H1 (cell line): Measurements from ENCODE around the gene FAM81A.

Experiments
- E2F6 ChIP-seq: IDR thresholded peaks from 2 replicates; pipeline ENCODE4 v1.6.1; 2012; ENCODE audit warnings: inconsistent platforms
- EGR1 ChIP-seq: IDR thresholded peaks from 2 replicates; pipeline ENCODE4 v1.6.1; 2011; ENCODE audit warnings: low read depth, low read length, borderline replicate concordance
- EP300 ChIP-seq, 2 experiments: IDR thresholded peaks; 1 replicate in 1 of 2; 2 replicates in 1 of 2; pipeline ENCODE4 v1.6.1; 2011 to 2012; ENCODE audit warnings: low read depth in 2 of 2, low read length in 2 of 2, mild to moderate bottlenecking in 2 of 2, borderline replicate concordance in 1 of 2, inconsistent platforms in 1 of 2, moderate library complexity in 1 of 2
- GABPA ChIP-seq: IDR thresholded peaks from 2 replicates; pipeline ENCODE4 v1.6.1; 2011; ENCODE audit warnings: mild to moderate bottlenecking, low read length, moderate library complexity, borderline replicate concordance; ENCODE audit not compliant: insufficient read depth
- POLR2A ChIP-seq, 2 experiments: IDR thresholded peaks; 1 replicate in 1 of 2; 2 replicates in 1 of 2; pipeline ENCODE4 v1.6.1; 2011; ENCODE audit warnings: low read depth in 2 of 2, low read length in 2 of 2, mild to moderate bottlenecking in 2 of 2; ENCODE audit errors: control extremely low read depth in 1 of 2
- RAD21 ChIP-seq, 2 experiments: IDR thresholded peaks in 1 of 2; conservative IDR thresholded peaks in 1 of 2; 2 replicates each; pipeline ENCODE4 v1.6.1; 2011; ENCODE audit warnings: low read depth in 2 of 2, low read length in 2 of 2, improper control_type of control experiment in 1 of 2, inconsistent platforms in 1 of 2, mild to moderate bottlenecking in 1 of 2, moderate library complexity in 1 of 2
- SAP30 ChIP-seq: fragments of 300-600 bp; sonication (generic); IDR thresholded peaks from 2 replicates; pipeline ENCODE4 v1.7.1; 2012; ENCODE audit warnings: low read length, moderate library complexity, mild to moderate bottlenecking, inconsistent platforms; ENCODE audit not compliant: insufficient read depth, insufficient replicate concordance
- TAF1 ChIP-seq: IDR thresholded peaks from 2 replicates; pipeline ENCODE4 v1.6.1; 2011; ENCODE audit warnings: mild to moderate bottlenecking, low read depth, low read length
- TBP ChIP-seq: IDR thresholded peaks from 2 replicates; pipeline ENCODE4 v1.6.1; 2011; ENCODE audit warnings: low read depth, low read length, improper control_type of control experiment
- TF ChIP-seq, protein P1 (sequence below), 3 experiments: IDR thresholded peaks; 1 replicate in 2 of 3; 2 replicates in 1 of 3; pipeline versions ENCODE4 v1.5.1 to v1.6.1; 2011; ENCODE audit warnings: low read length in 3 of 3, mild to moderate bottlenecking in 3 of 3, inconsistent platforms in 2 of 3, low read depth in 1 of 3, moderate library complexity in 1 of 3; ENCODE audit not compliant: insufficient read depth in 1 of 3; ENCODE audit errors: control extremely low read depth in 1 of 3
- TF ChIP-seq, protein P2 (sequence below): IDR thresholded peaks from 2 replicates; pipeline ENCODE4 v1.6.1; 2011; ENCODE audit warnings: low read length, improper control_type of control experiment

GRCh38 chr15:59434481-59434880 is 3.5 kb upstream of the FAM81A start:
- TF ChIP-seq, protein P1, sequence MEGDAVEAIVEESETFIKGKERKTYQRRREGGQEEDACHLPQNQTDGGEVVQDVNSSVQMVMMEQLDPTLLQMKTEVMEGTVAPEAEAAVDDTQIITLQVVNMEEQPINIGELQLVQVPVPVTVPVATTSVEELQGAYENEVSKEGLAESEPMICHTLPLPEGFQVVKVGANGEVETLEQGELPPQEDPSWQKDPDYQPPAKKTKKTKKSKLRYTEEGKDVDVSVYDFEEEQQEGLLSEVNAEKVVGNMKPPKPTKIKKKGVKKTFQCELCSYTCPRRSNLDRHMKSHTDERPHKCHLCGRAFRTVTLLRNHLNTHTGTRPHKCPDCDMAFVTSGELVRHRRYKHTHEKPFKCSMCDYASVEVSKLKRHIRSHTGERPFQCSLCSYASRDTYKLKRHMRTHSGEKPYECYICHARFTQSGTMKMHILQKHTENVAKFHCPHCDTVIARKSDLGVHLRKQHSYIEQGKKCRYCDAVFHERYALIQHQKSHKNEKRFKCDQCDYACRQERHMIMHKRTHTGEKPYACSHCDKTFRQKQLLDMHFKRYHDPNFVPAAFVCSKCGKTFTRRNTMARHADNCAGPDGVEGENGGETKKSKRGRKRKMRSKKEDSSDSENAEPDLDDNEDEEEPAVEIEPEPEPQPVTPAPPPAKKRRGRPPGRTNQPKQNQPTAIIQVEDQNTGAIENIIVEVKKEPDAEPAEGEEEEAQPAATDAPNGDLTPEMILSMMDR (IDR thresholded peaks at IDR 0.05; ENCODE audit: control extremely low read depth in 1 of 3, insufficient read depth in 1 of 3, low read depth in 1 of 3, low read length in 3 of 3) = no peak
- TF ChIP-seq EP300 (IDR thresholded peaks at IDR 0.05; ENCODE audit: borderline replicate concordance in 1 of 2, low read depth in 2 of 2, low read length in 2 of 2) = no peak
- no peak for TF ChIP-seq POLR2A (IDR thresholded peaks at IDR 0.05; ENCODE audit: control extremely low read depth in 1 of 2, low read depth in 2 of 2, low read length in 2 of 2)
- TF ChIP-seq RAD21 (IDR thresholded peaks at IDR 0.05 in 1 of 2, conservative IDR thresholded peaks at IDR 0.05 in 1 of 2; ENCODE audit: low read depth in 2 of 2, low read length in 2 of 2) = no peak
- no peak for TF ChIP-seq GABPA
- no peak for TF ChIP-seq TAF1
- TF ChIP-seq E2F6 = no peak
- TF ChIP-seq, protein P2, sequence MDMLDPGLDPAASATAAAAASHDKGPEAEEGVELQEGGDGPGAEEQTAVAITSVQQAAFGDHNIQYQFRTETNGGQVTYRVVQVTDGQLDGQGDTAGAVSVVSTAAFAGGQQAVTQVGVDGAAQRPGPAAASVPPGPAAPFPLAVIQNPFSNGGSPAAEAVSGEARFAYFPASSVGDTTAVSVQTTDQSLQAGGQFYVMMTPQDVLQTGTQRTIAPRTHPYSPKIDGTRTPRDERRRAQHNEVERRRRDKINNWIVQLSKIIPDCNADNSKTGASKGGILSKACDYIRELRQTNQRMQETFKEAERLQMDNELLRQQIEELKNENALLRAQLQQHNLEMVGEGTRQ = no peak
- no peak for TF ChIP-seq SAP30
- no peak for TF ChIP-seq EGR1
- no peak for TF ChIP-seq TBP
